Stomach (tissue), 9 donors: ENCODE measurements around the gene POLE2. TPM values are rescaled to one million over a fixed set of nuclear protein-coding genes. Genes with fewer than 3 reads are reported as not detected.
A peak's percentile ranks its signal among the peaks of the same experiment; 100 is the strongest.

ENCODE experiments used
- DNase-seq, 2 donors: peaks; one replicate each; pipeline versions ENCODE4 v3.0.0 to v3.0.0-alpha.2; 2013 to 2019
- H3K27ac ChIP-seq, 5 donors: fragments of 200-600 bp in 4 of 5; sonication (generic) in 4 of 5; one replicate each; pipeline ENCODE4 v1.5.1; 2013 to 2019; ENCODE audit warnings: mild to moderate bottlenecking in 1 of 5, moderate library complexity in 1 of 5
- H3K27me3 ChIP-seq, 3 donors: fragments of 200-600 bp; sonication (generic); one replicate each; pipeline ENCODE4 v1.5.1; 2017 to 2019; ENCODE audit warnings: mixed run types in 1 of 3
- H3K36me3 ChIP-seq, 4 donors: fragments of 200-600 bp; sonication (generic); 1 replicate in 3 of 4; 2 replicates in 1 of 4; pipeline ENCODE4 v1.5.1; 2016 to 2019
- H3K4me1 ChIP-seq, 4 donors: fragments of 200-600 bp; sonication (generic); one replicate each; pipeline ENCODE4 v1.5.1; 2016 to 2019
- H3K4me3 ChIP-seq, 4 donors: fragments of 200-600 bp; sonication (generic) in 3 of 4; one replicate each; pipeline ENCODE4 v1.5.1; 2016 to 2019; ENCODE audit warnings: mild to moderate bottlenecking in 1 of 4
- H3K9me3 ChIP-seq, 4 donors: fragments of 200-600 bp; sonication (generic); one replicate each; pipeline ENCODE4 v1.5.1; 2016 to 2019
- CTCF ChIP-seq, 7 experiments: fragments of 450-650 bp in 4 of 7; fragments of 200-600 bp in 3 of 7; sonication (generic) in 3 of 7; IDR thresholded peaks; one replicate each; pipeline ENCODE4 v1.5.1; 2016 to 2019; ENCODE audit warnings: antibody characterized with exemption in 7 of 7, control low read depth in 2 of 7, mild to moderate bottlenecking in 1 of 7
- EP300 ChIP-seq: sonication (generic); formaldehyde crosslinking; IDR thresholded peaks from one replicate; pipeline ENCODE4 v1.6.1; 2017; ENCODE audit warnings: antibody characterized with exemption
- POLR2A ChIP-seq, 4 donors: fragments of 450-650 bp; IDR thresholded peaks; one replicate each; pipeline ENCODE4 v1.6.1; 2016; ENCODE audit warnings: antibody characterized with exemption in 4 of 4, control low read depth in 2 of 4, mild to moderate bottlenecking in 1 of 4, moderate library complexity in 1 of 4
- POLR2AphosphoS5 ChIP-seq, 3 donors: sonication (generic); formaldehyde crosslinking; IDR thresholded peaks; one replicate each; pipeline ENCODE4 v1.6.1; 2016; ENCODE audit warnings: antibody characterized with exemption in 3 of 3
- WGBS, 5 donors: extraction: QIAGEN DNeasy Blood & Tissue Kit in 3 of 5; methylation state at CpG; one replicate each; pipeline versions ENCODE4 v1.1.5 to v1.1.7; 2013 to 2018; 5-methylcytosine and 5-hydroxymethylcytosine counted together
- intact Hi-C: fragments of 100-400 bp; cut with DNase I; formaldehyde crosslinking; loops from one replicate; pipeline ENCODE4 v1.15.1; 2023; ENCODE audit warnings: low total_unique reads
- polyA plus RNA-seq, 3 donors: library from polyadenylated mRNA; stranded (reverse); fragments of 200-250 nt; gene quantifications; one replicate each; pipeline ENCODE4 v1.2.3, GENCODE V29; 2013
- total RNA-seq, 5 donors: library from RNA; depleted of rRNA; stranded (reverse); fragments of >200 nt; gene quantifications; one replicate each; pipeline versions ENCODE4 v1.1.0 to v1.2.3, GENCODE V29; 2014 to 2016
- donor health status: healthy with polysubstance abuse.
- donor health status: Bipolar disorder and iron deficiency.
- donor health status: healthy.

The POLE2 gene
- total and polyA plus RNA-seq, 8 donors: 1.8 to 17.1 (median 5.2) TPM; not detected in 1

GRCh38 chr14:49653508-49653907 lies 34.5 kb downstream of the POLE2 start:
- no peaks in the 10 kb centered on the region for H3K36me3 ChIP-seq

DNA sequence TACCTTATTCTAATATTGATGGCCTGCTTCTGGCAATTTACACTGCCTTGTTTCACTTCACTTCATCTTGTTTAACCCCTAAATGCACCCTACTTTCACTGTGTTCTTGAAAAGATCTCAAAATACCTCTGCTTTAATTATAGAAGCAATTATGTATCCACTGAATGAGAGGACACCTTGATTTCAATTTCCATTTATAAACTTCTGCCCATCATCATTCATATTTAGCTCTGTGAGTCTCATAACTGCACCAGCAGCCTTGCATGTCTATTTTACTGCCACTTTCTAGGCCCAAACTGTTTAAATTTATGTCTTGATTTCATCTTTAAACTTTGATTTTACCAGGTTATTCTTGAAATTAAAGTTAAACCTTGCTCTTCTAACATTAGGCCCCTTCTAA lies 45.9 kb downstream of the POLE2 start:
- Histone ChIP-seq H3K27me3 (no peaks in the 10 kb centered on the region), H3K36me3 (peaks cover 0 to 19% (median 12%) of the 10 kb centered on the region in 4 donors), H3K27ac (peak overlapping the region in 4 of 5 donors; percentile 58 to 72 (median 66)), H3K9me3 (no peaks in the 10 kb centered on the region), H3K4me1 (peaks cover 18 to 57% (median 36%) of the 10 kb centered on the region in 4 donors), H3K4me3 (peak overlapping the region in 1 of 4 donors; percentile 17)
- DNase-seq: no peak
- no peak for TF ChIP-seq POLR2A (IDR thresholded peaks at IDR 0.05)
- no peak for TF ChIP-seq EP300
- no peak for TF ChIP-seq CTCF (IDR thresholded peaks at IDR 0.05)
- no peak for TF ChIP-seq POLR2AphosphoS5 (IDR thresholded peaks at IDR 0.05)
- intact Hi-C loops: no loop called here

More at GRCh38 chr14:49653508-49653907, 34.5 kb downstream of the POLE2 start:
- intact Hi-C loops: no loop called here
- Histone ChIP-seq H3K27me3 (no peaks in the 10 kb centered on the region), H3K4me3 (no peak overlapping the region), H3K4me1 (peaks cover 0 to 6% (median 0%) of the 10 kb centered on the region in 4 donors), H3K9me3 (no peaks in the 10 kb centered on the region), H3K27ac (no peak overlapping the region)
- DNase-seq: no peak
- TF ChIP-seq CTCF (IDR thresholded peaks at IDR 0.05): no peak
- TF ChIP-seq EP300: no peak
- TF ChIP-seq POLR2A (IDR thresholded peaks at IDR 0.05): no peak
- TF ChIP-seq POLR2AphosphoS5 (IDR thresholded peaks at IDR 0.05): no peak
- WGBS, 5 donors: 95 to 98% (median 97%) methylated on average over 6 of the region's 6 CpGs

GRCh38 chr14:49641697-49642129 lies 46.3 kb downstream of the POLE2 start:
- Histone ChIP-seq H3K36me3 (peaks cover 0 to 20% (median 14%) of the 10 kb centered on the region in 4 donors), H3K27me3 (no peaks in the 10 kb centered on the region), H3K4me3 (peak overlapping the region in 1 of 4 donors; percentile 17), H3K4me1 (peaks cover 18 to 62% (median 41%) of the 10 kb centered on the region in 4 donors), H3K9me3 (no peaks in the 10 kb centered on the region), H3K27ac (peak overlapping the region; percentile 58 to 72 (median 67))
- 28 to 43% (median 42%) methylated on average over 8 of the region's 8 CpGs for WGBS, 5 donors
- peak in 2 of 3 donors; percentile 46 to 63 for TF ChIP-seq POLR2AphosphoS5 (IDR thresholded peaks at IDR 0.05)
- no peak for TF ChIP-seq CTCF (IDR thresholded peaks at IDR 0.05)
- no peak for TF ChIP-seq EP300
- TF ChIP-seq POLR2A (IDR thresholded peaks at IDR 0.05): no peak
- intact Hi-C loops: no loop called here
- DNase-seq: peak; percentile 73 to 75

DNA sequence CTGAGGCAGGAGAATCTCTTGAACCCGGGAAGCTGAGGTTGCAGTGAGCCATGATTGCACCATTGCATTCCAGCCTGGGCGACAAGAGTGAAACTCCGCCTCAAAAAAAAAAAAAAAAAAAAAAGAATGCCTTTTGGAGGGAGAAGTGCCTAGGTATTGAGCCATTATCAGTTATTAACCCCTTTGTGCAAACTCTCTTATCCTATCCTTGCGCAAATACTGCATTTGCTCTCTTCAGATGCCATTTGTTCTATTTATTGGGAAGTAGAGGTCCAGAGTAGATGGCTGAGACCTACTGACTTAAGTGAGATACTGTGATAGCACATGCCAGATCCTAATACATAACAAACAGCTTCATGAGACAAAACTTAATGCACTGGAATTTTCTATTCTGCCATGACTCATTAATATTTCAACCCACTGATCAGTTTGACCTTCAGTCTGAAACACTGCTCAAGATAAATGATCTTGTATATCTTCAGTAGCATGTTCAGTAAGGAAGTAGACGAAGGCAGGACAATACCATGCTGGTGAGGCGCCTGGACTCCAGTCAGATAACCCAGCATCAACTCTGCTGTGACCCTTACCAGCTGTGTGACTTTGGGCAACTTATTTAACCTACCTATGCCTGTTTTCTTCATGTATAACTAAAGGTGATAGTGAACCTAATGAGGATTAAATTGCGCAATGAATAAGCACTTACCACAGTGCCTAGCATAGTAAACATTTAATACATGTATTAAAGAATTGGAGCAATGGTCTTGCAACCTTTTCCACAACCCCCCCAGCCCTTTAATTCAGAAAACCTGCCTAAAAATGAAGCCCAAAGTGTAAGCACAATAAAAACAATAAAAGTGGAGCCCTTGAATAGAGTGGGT lies 47.2 kb downstream of the POLE2 start:
- 76 to 85% (median 78%) methylated on average over 7 of the region's 7 CpGs for WGBS, 5 donors
- intact Hi-C loops: no loop called here
- H3K4me3 ChIP-seq: no peak overlapping the region
- peaks cover 0 to 24% (median 15%) of the 10 kb centered on the region in 4 donors for H3K36me3 ChIP-seq
- H3K27ac ChIP-seq: peak overlapping the region; percentile 29 to 72 (median 66)
- no peaks in the 10 kb centered on the region for H3K27me3 ChIP-seq
- H3K9me3 ChIP-seq: no peaks in the 10 kb centered on the region
- TF ChIP-seq POLR2AphosphoS5 (IDR thresholded peaks at IDR 0.05) (no peak), POLR2A (IDR thresholded peaks at IDR 0.05) (no peak), CTCF (IDR thresholded peaks at IDR 0.05) (no peak), EP300 (no peak)
- H3K4me1 ChIP-seq: peaks cover 21 to 71% (median 48%) of the 10 kb centered on the region in 4 donors
- DNase-seq: no peak
